OCI-LY7 (cell line): ENCODE data around the gene SLC35A5. TPM values are rescaled to one million over a fixed set of nuclear protein-coding genes. Genes with fewer than 3 reads are reported as not detected.

Experiments used
- BruUV-seq: library from RNA; stranded (reverse); fragments of 400-500 nt; replicated peaks from 2 replicates; lab custom pipeline; 2021; lab: Mats Ljungman, UMichigan
- CTCF ChIA-PET: fragments of 300-600 bp; sonication (Branson Sonifier 250); formaldehyde crosslinking; loops from one replicate; lab custom pipeline; 2022; ENCODE audit warnings: antibody characterized with exemption; ENCODE audit not compliant: unreplicated experiment; lab: Charles Lee
- POLR2A ChIA-PET: fragments of 300-600 bp; sonication (Branson Sonifier 250); formaldehyde crosslinking; loops from one replicate; lab custom pipeline; 2022; ENCODE audit warnings: antibody characterized with exemption; lab: Charles Lee
- DNase-seq: peaks from one replicate; pipeline ENCODE4 v3.0.0-alpha.2; 2015; ENCODE audit warnings: low spot score
- H2AFZ ChIP-seq: fragments of 200-600 bp; sonication (generic), shearing (Covaris generic); 2 replicates; pipeline ENCODE4 v1.6.1; 2014; ENCODE audit warnings: mild to moderate bottlenecking, antibody characterized with exemption, low read length, moderate library complexity
- H3K27ac ChIP-seq: fragments of 200-600 bp; sonication (generic); 2 replicates; pipeline ENCODE4 v1.5.1; 2014; ENCODE audit warnings: mixed run types, low read depth, mild to moderate bottlenecking, moderate library complexity, low read length, inconsistent platforms; ENCODE audit not compliant: poor library complexity, severe bottlenecking
- H3K36me3 ChIP-seq: fragments of 200-600 bp; sonication (generic); 2 replicates; pipeline ENCODE4 v1.6.1; 2014; ENCODE audit warnings: mild to moderate bottlenecking, antibody characterized with exemption, low read length, moderate library complexity, mixed read lengths; ENCODE audit not compliant: insufficient read depth
- H3K4me1 ChIP-seq: fragments of 200-600 bp; sonication (generic); 2 replicates; pipeline ENCODE4 v1.5.1; 2014; ENCODE audit warnings: mild to moderate bottlenecking, low read length; ENCODE audit not compliant: insufficient read depth, poor library complexity, severe bottlenecking
- H3K4me2 ChIP-seq: fragments of 200-600 bp; sonication (generic); 2 replicates; pipeline ENCODE4 v1.6.1; 2014; ENCODE audit warnings: mild to moderate bottlenecking, low read length
- H3K4me3 ChIP-seq: fragments of 200-600 bp; sonication (generic); 2 replicates; pipeline ENCODE4 v1.5.1; 2014; ENCODE audit warnings: mild to moderate bottlenecking, low read depth, low read length; ENCODE audit not compliant: poor library complexity, severe bottlenecking
- H3K79me2 ChIP-seq: fragments of 200-600 bp; sonication (generic); 2 replicates; pipeline ENCODE4 v1.6.1; 2016; ENCODE audit warnings: low read depth, mild to moderate bottlenecking, low read length, moderate library complexity, mixed read lengths; ENCODE audit not compliant: insufficient read depth
- H3K9me2 ChIP-seq: fragments of 200-600 bp; sonication (generic); 2 replicates; pipeline ENCODE4 v1.6.1; 2016; ENCODE audit warnings: mild to moderate bottlenecking, low read length, mixed read lengths; ENCODE audit not compliant: insufficient read depth
- H3K9me3 ChIP-seq: fragments of 200-600 bp; sonication (generic); 2 replicates; pipeline ENCODE4 v1.6.1; 2014; ENCODE audit warnings: mild to moderate bottlenecking, mixed run types, low read length, mixed read lengths
- H4K20me1 ChIP-seq: fragments of 200-600 bp; sonication (generic); 2 replicates; pipeline ENCODE4 v1.6.1; 2014; ENCODE audit warnings: mild to moderate bottlenecking, antibody characterized with exemption, low read length, moderate library complexity, mixed read lengths; ENCODE audit not compliant: insufficient read depth
- EZH2phosphoT487 ChIP-seq: fragments of 200-600 bp; sonication (generic); IDR thresholded peaks from 2 replicates; pipeline ENCODE4 v1.6.1; 2018; ENCODE audit warnings: low read depth, borderline replicate concordance, mild to moderate bottlenecking, mixed run types, antibody characterized with exemption, low read length, moderate library complexity, mixed read lengths
- intact Hi-C: fragments of 100-400 bp; cut with micrococcal nuclease; formaldehyde crosslinking; loops from one replicate; pipeline ENCODE4 v1.10.0; 2022; ENCODE audit not compliant: unreplicated experiment
- total RNA-seq, 2 experiments: library from RNA; depleted of rRNA in 1 of 2; stranded (reverse); fragments of >200 nt in 1 of 2; shearing (Covaris generic) in 1 of 2; gene quantifications; 2 replicates each; pipeline ENCODE4 v1.2.3, GENCODE V29; 2014 to 2022
- TF ChIP-seq, protein P1 (sequence below): fragments of 200-600 bp; sonication (generic); conservative IDR thresholded peaks from 2 replicates; pipeline ENCODE4 v1.5.1; 2014; ENCODE audit warnings: mild to moderate bottlenecking, antibody characterized with exemption, low read length, moderate library complexity, mixed read lengths

SLC35A5 gene
- total RNA-seq, 2 experiments from 2014 or later: 12.4 to 22.7 TPM

DNA sequence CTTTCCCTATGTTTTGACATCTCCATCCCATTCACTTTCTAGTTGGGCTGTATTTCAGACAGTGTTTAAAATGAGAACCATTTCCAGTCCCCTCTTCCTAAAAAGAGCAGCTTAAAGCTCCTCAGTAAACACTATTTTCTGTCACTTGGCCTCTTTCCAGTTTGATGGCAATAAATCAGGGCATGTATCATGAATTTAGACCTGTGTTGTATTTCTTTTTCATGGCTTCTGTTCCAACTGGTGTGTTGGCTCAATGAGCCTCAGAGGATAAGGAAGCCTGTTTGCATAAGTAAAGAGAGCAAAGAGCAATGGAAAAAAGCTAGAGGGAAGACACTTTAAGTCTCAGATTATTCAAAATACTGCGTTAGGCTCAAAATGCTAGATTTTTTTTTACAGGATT, 71.9 kb downstream of the SLC35A5 start:
- H3K9me3 ChIP-seq: no peaks in the 10 kb centered on the region
- H3K79me2 ChIP-seq: no peaks in the 10 kb centered on the region
- H3K4me3 ChIP-seq: no peak overlapping the region
- no peak overlapping the region for H3K4me2 ChIP-seq
- H2AFZ ChIP-seq: no peak overlapping the region
- no TSS peak for BruUV-seq
- no peaks in the 10 kb centered on the region for H4K20me1 ChIP-seq
- ChIA-PET POLR2A (interaction anchor here (0.7 to 1.6 kb wide), 3 partner anchors 10 to 1522 kb away, joined by 3 to 4 read pairs (median 4); no protein-coding TSS in a partner anchor), CTCF (no interaction called here)
- intact Hi-C loops: no loop called here
- no peak overlapping the region for H3K27ac ChIP-seq
- TF ChIP-seq, protein P1, sequence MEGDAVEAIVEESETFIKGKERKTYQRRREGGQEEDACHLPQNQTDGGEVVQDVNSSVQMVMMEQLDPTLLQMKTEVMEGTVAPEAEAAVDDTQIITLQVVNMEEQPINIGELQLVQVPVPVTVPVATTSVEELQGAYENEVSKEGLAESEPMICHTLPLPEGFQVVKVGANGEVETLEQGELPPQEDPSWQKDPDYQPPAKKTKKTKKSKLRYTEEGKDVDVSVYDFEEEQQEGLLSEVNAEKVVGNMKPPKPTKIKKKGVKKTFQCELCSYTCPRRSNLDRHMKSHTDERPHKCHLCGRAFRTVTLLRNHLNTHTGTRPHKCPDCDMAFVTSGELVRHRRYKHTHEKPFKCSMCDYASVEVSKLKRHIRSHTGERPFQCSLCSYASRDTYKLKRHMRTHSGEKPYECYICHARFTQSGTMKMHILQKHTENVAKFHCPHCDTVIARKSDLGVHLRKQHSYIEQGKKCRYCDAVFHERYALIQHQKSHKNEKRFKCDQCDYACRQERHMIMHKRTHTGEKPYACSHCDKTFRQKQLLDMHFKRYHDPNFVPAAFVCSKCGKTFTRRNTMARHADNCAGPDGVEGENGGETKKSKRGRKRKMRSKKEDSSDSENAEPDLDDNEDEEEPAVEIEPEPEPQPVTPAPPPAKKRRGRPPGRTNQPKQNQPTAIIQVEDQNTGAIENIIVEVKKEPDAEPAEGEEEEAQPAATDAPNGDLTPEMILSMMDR: no peak
- TF ChIP-seq EZH2phosphoT487: no peak
- no peaks in the 10 kb centered on the region for H3K36me3 ChIP-seq
- H3K9me2 ChIP-seq: no peaks in the 10 kb centered on the region
- DNase-seq: no peak
- peaks cover 5% of the 10 kb centered on the region for H3K4me1 ChIP-seq

DNA sequence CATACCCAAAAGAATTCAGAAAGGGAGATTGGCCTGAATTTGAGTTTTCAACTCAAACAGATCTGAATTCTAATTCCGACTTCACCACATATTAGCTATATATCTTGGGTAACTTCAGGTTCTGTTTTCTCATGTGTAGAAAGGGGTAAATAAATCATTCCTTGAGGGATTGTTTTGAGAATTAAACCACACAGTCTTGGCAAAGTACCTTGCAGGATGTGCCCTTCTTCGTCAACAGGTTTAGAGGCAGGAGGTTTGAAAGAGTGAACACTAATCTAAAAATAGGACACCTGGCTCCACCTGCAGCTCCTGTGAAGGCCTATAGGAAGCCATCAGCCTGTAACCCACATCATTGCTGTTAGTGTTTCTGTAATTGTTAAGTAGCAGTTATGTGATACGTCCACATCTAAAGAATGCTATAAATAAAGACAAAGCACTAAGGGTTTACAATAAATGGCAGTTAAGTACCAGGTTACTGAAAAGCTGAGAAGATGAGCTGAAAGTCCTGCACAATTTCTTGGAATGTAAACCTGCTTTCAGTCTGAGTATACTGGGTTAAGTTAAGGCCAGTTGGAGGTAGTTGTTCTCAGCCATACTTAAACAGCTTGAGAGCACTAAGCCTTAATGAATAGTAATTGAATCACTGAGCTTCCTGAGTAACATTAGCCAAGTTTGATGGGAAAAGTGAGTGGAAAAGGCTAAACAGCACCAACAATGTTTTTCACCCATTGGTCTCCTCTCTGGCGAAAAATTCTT, 73.1 kb downstream of the SLC35A5 start:
- Histone ChIP-seq H3K9me3 (no peaks in the 10 kb centered on the region), H3K4me3 (no peak overlapping the region), H3K4me1 (peaks cover 5% of the 10 kb centered on the region), H3K36me3 (no peaks in the 10 kb centered on the region), H2AFZ (no peak overlapping the region), H4K20me1 (no peaks in the 10 kb centered on the region), H3K4me2 (peak overlapping the region; percentile 11; the same call in 1 of the 2 replicates), H3K9me2 (no peaks in the 10 kb centered on the region), H3K27ac (no peak overlapping the region), H3K79me2 (no peaks in the 10 kb centered on the region)
- ChIA-PET CTCF (no interaction called here), POLR2A (interaction anchor here (0.7 to 1.6 kb wide), 5 partner anchors 8 to 69 kb away, joined by 4 to 6 read pairs (median 4); no protein-coding TSS in a partner anchor)
- peak; percentile 19 for DNase-seq
- intact Hi-C loops: no loop called here
- no peak for TF ChIP-seq EZH2phosphoT487
- TF ChIP-seq, protein P1: no peak
- no TSS peak for BruUV-seq

Other genes starting within 250 kb of the SLC35A5 start
- gene CD200, start 228.9 kb upstream of the SLC35A5 start, total RNA-seq (2014; rRNA removed; shearing (Covaris generic)): not detected in 2 replicates
- gene CD200, start 228.9 kb upstream of the SLC35A5 start, total RNA-seq (2022): 0.18 TPM in 1 of 2 replicates, not detected in the other
- gene BTLA, start 62.6 kb upstream of the SLC35A5 start, total RNA-seq (2014; rRNA removed; shearing (Covaris generic)): 7.7 and 8.0 TPM in 2 replicates
- gene BTLA, start 62.6 kb upstream of the SLC35A5 start, total RNA-seq (2022): 7.3 and 7.6 TPM in 2 replicates
- gene ATG3, start 83 bp upstream of the SLC35A5 start, total RNA-seq (2014; rRNA removed; shearing (Covaris generic)): 84.6 and 109 TPM in 2 replicates
- gene ATG3, start 83 bp upstream of the SLC35A5 start, total RNA-seq (2022): 109 TPM in 2 replicates
- gene CCDC80, start 79.1 kb downstream of the SLC35A5 start, total RNA-seq (2014; rRNA removed; shearing (Covaris generic)): 0.15 and 0.63 TPM in 2 replicates
- gene CCDC80, start 79.1 kb downstream of the SLC35A5 start, total RNA-seq (2022): 0.28 and 0.59 TPM in 2 replicates